Breast epithelium (tissue), 4 donors: Measurements from ENCODE around the gene MAU2. TPM values are rescaled to one million over a fixed set of nuclear protein-coding genes. Genes with fewer than 3 reads are reported as not detected.
"Not testable (repeated sequence)": the region's sequence is repeated elsewhere in the genome, so short reads cannot be mapped to it uniquely, and the experiment has no call there.

Experiments used
- DNase-seq, 2 donors: peaks; one replicate each; pipeline ENCODE4 v3.0.0-alpha.2; 2019; ENCODE audit warnings: low spot score in 2 of 2
- H3K27ac ChIP-seq, 2 donors: fragments of 200-600 bp; sonication (generic) in 1 of 2; one replicate each; pipeline ENCODE4 v1.5.1; 2016 to 2019; ENCODE audit warnings: mild to moderate bottlenecking in 1 of 2
- H3K27me3 ChIP-seq, 2 donors: fragments of 200-600 bp; sonication (generic) in 1 of 2; one replicate each; pipeline versions ENCODE4 v1.5.1 to v1.6.0; 2017 to 2019; ENCODE audit warnings: control low read depth in 1 of 2, mild to moderate bottlenecking in 1 of 2
- H3K36me3 ChIP-seq: fragments of 200-600 bp; one replicate; pipeline ENCODE4 v1.5.1; 2019
- H3K4me1 ChIP-seq, 2 donors: fragments of 200-600 bp; sonication (generic); one replicate each; pipeline ENCODE4 v1.5.1; 2016 to 2019; ENCODE audit warnings: control low read depth in 1 of 2
- H3K4me3 ChIP-seq, 3 donors: fragments of 200-600 bp; sonication (generic); 1 replicate in 2 of 3; 2 replicates in 1 of 3; pipeline ENCODE4 v1.5.1; 2016 to 2019; ENCODE audit warnings: mild to moderate bottlenecking in 3 of 3, moderate library complexity in 2 of 3
- H3K9me3 ChIP-seq, 2 donors: fragments of 200-600 bp; sonication (generic) in 1 of 2; one replicate each; pipeline ENCODE4 v1.5.1; 2016 to 2019; ENCODE audit warnings: control low read depth in 1 of 2
- POLR2A ChIP-seq: fragments of 450-650 bp; IDR thresholded peaks from one replicate; pipeline ENCODE4 v1.6.1; 2016; ENCODE audit warnings: antibody characterized with exemption, mild to moderate bottlenecking, moderate library complexity
- POLR2AphosphoS5 ChIP-seq, 3 donors: sonication (generic); formaldehyde crosslinking; IDR thresholded peaks; one replicate each; pipeline ENCODE4 v1.6.1; 2017; ENCODE audit warnings: antibody characterized with exemption in 3 of 3
- intact Hi-C: fragments of 100-400 bp; cut with DNase I; formaldehyde crosslinking; loops from one replicate; pipeline ENCODE4 v1.15.1; 2023; ENCODE audit warnings: low total_unique reads
- total RNA-seq, 3 donors: library from RNA; depleted of rRNA; stranded (reverse); fragments of >200 nt; gene quantifications; one replicate each; pipeline ENCODE4 v1.1.0, GENCODE V29; 2016
- TF ChIP-seq, protein P1 (sequence below), 3 donors: fragments of 450-650 bp; IDR thresholded peaks; one replicate each; pipeline ENCODE4 v1.5.1; 2016 to 2017; ENCODE audit warnings: antibody characterized with exemption in 3 of 3, mild to moderate bottlenecking in 3 of 3, moderate library complexity in 3 of 3

The MAU2 gene
- total RNA-seq, 3 donors from 2014 or later = 33.4 to 59.4 (median 53.1) TPM

DNA sequence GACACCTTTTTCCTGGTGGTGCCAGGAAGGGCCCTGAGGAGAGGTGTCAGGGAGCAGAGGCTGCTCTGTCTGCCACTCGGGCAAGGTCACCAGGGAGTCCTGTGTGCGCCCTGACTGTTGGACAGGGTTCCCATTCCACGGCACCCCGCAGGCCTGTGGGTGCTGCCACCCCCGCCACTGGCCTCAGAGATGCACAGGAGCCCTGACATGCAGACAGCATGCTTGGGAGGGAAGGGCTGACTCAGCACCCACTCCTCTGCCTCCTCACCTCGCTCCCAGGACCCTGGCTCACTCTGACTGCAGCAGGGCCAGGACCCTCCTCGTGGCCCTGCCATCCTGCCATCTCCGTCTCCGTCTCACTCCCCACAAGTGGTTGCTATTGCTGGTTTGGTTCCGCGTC, 25.3 kb downstream of the MAU2 start:
- intact Hi-C loops = no loop called here

DNA sequence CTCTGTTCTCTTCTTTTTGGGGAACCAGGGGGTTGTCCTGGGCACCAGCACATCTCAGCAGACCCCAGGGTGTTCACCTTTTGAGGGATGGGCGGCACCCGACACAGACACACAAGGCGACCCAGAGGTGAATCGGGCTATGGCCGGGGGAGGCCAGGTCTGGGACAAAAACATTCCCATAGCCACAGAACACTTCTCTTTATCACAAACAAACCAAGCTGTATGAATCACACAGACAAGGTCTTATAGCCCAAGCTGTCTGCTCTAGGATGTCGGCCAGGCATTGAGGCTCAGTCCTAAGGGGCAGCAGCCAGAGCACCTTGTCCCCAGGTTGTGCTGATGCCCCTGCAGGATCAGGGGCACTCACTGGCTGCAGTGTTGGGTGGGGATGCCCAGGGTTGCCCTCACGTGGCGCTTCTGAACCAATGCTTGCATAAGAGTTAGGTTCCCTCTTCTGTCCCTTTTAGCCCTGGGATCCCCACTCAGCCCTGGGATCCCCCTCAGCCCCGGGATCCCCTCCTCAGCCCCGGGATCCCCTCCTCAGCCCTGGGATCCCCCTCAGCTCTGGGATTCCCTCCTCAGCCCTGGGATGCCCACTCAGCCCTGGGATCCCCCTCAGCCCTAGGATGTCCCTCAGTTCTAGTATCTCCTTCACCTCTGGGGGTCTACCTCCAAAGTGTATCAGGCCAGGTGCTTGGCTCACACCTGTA, 26.9 kb downstream of the MAU2 start:
- intact Hi-C loops = no loop called here

More for the DNA sequence above, 25.3 kb downstream of the MAU2 start:
- H3K4me1 ChIP-seq = no peaks in the 10 kb centered on the region
- no peaks in the 10 kb centered on the region for H3K27me3 ChIP-seq
- H3K27ac ChIP-seq = no peak overlapping the region
- no peak overlapping the region for H3K4me3 ChIP-seq
- DNase-seq = no peak
- peaks cover 6% of the 10 kb centered on the region for H3K36me3 ChIP-seq
- TF ChIP-seq POLR2A (no peak), POLR2AphosphoS5 (IDR thresholded peaks at IDR 0.05) (no peak)
- TF ChIP-seq, protein P1, sequence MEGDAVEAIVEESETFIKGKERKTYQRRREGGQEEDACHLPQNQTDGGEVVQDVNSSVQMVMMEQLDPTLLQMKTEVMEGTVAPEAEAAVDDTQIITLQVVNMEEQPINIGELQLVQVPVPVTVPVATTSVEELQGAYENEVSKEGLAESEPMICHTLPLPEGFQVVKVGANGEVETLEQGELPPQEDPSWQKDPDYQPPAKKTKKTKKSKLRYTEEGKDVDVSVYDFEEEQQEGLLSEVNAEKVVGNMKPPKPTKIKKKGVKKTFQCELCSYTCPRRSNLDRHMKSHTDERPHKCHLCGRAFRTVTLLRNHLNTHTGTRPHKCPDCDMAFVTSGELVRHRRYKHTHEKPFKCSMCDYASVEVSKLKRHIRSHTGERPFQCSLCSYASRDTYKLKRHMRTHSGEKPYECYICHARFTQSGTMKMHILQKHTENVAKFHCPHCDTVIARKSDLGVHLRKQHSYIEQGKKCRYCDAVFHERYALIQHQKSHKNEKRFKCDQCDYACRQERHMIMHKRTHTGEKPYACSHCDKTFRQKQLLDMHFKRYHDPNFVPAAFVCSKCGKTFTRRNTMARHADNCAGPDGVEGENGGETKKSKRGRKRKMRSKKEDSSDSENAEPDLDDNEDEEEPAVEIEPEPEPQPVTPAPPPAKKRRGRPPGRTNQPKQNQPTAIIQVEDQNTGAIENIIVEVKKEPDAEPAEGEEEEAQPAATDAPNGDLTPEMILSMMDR (IDR thresholded peaks at IDR 0.05) = no peak
- H3K9me3 ChIP-seq = no peaks in the 10 kb centered on the region

DNA sequence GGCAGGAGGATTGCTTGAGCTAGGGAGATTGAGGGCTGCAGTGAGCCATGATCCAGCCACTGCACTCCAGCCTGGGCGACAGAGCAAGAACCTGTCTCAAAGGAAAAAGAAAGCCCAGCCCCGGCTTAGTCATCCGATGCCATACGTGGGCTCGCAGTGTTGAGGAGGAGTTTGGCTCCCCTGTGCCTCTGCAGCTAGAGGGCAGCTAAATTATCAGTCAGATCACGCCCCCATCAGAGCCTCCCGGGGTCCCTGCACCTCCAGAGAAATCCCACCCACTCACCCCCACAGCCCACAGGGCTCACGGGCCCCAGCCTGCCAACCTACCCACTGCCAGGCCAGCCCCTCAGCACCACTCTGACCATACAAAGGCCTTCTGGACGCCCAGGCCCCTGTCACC, 27.6 kb downstream of the MAU2 start:
- H3K4me3 ChIP-seq = no peak overlapping the region
- no peak for TF ChIP-seq POLR2AphosphoS5 (IDR thresholded peaks at IDR 0.05)
- no peak for TF ChIP-seq POLR2A
- TF ChIP-seq, protein P1 (IDR thresholded peaks at IDR 0.05) = no peak
- H3K4me1 ChIP-seq = no peaks in the 10 kb centered on the region
- no peaks in the 10 kb centered on the region for H3K27me3 ChIP-seq
- peaks cover 10% of the 10 kb centered on the region for H3K36me3 ChIP-seq
- H3K27ac ChIP-seq = no peak overlapping the region
- intact Hi-C loops = no loop called here
- DNase-seq = no peak
- H3K9me3 ChIP-seq = no peaks in the 10 kb centered on the region

More for the DNA sequence above, 26.9 kb downstream of the MAU2 start:
- H3K4me3 ChIP-seq = no peak overlapping the region
- TF ChIP-seq, protein P1 (IDR thresholded peaks at IDR 0.05) = no peak
- TF ChIP-seq POLR2AphosphoS5 (IDR thresholded peaks at IDR 0.05) = no peak
- no peak for TF ChIP-seq POLR2A
- no peaks in the 10 kb centered on the region for H3K9me3 ChIP-seq
- no peaks in the 10 kb centered on the region for H3K4me1 ChIP-seq
- no peak for DNase-seq
- H3K27ac ChIP-seq = no peak overlapping the region
- peaks cover 10% of the 10 kb centered on the region for H3K36me3 ChIP-seq
- H3K27me3 ChIP-seq = no peaks in the 10 kb centered on the region

DNA sequence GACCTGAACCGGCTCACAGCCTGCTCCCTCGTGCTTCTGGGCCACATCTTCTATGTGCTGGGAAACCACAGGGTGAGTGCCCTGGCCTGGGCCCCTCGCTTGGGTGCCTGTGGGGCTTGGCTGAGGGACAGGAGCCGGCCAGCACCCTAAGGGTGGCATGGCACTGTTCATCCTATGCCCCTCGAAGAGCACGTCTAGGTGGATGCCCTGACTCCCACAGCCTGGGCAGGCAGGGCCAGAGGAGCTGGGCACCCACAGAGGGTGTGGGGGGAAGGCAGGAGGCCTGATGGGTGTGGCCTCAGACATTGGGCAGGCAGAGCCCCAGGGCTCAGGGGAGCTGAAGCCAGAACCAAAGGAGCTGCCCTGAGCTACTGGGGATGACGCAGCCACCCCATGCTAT, 28.7 kb downstream of the MAU2 start:
- H3K9me3 ChIP-seq = no peaks in the 10 kb centered on the region
- peaks cover 7% of the 10 kb centered on the region for H3K36me3 ChIP-seq
- DNase-seq = no peak
- TF ChIP-seq, protein P1 (IDR thresholded peaks at IDR 0.05) = no peak
- no peak for TF ChIP-seq POLR2A
- no peak for TF ChIP-seq POLR2AphosphoS5 (IDR thresholded peaks at IDR 0.05)
- no peak overlapping the region for H3K27ac ChIP-seq
- intact Hi-C loops = no loop called here
- H3K4me1 ChIP-seq = no peaks in the 10 kb centered on the region
- H3K4me3 ChIP-seq = no peak overlapping the region
- H3K27me3 ChIP-seq = no peaks in the 10 kb centered on the region

DNA sequence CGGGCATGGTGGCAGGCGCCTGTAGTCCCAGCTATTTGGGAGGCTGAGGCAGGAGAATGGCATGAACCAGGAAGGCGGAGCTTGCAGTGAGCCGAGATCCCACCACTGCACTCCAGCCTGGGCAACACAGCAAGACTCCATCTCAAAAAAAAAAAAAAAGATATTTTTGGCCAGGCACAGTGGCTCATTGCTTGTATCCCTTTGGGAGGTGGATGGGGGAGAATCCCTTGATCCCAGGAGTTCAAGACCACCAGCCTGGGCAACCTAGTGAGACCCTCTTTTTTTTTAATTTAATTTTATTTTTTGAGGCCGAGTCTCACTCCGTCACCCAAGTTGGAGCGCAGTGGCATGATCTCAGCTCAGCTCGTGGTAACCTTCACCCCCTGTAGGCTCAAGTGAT, 30.1 kb downstream of the MAU2 start:
- H3K27ac ChIP-seq, H3K36me3 ChIP-seq, H3K9me3 ChIP-seq, intact Hi-C loops, DNase-seq, H3K27me3 ChIP-seq, H3K4me3 ChIP-seq, H3K4me1 ChIP-seq: not testable (repeated sequence)
